HL-60/S4 treated with retinoic acid at 250 ng/mL for 4 days and 3 days (cell line): ENCODE data around the gene C22orf42.
"Not testable (repeated sequence)": the region's sequence is repeated elsewhere in the genome, so short reads cannot be mapped to it uniquely, and the experiment has no call there.

Experiments used
- in situ Hi-C: fragments of 300-500 bp; cut with MboI; formaldehyde crosslinking; loops from 2 replicates; pipeline ENCODE4 v1.7.0; 2022; ENCODE audit warnings: low sequenced_read_pairs

C22orf42 gene

DNA sequence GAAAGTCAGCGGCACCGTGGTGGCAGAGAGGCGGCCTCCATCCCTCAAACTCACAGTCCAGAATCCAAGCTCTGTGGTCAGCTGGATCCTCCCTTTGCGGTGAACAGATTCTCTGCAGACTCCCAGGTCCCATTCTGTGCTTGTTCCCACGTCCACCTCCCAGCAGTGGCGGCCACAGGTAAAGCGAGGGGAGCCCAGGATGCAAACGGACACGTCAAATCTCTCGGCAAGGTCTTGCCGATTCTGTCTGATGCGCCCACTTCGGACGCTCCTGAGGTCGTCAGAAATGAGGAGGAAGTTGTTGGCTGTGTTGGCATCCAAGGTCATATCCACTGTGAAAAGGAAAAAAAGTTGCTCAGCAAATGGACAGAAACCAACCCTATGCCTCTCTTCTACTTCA is 31.9 kb upstream of the C22orf42 start:
- in situ Hi-C loops = not testable (repeated sequence)

DNA sequence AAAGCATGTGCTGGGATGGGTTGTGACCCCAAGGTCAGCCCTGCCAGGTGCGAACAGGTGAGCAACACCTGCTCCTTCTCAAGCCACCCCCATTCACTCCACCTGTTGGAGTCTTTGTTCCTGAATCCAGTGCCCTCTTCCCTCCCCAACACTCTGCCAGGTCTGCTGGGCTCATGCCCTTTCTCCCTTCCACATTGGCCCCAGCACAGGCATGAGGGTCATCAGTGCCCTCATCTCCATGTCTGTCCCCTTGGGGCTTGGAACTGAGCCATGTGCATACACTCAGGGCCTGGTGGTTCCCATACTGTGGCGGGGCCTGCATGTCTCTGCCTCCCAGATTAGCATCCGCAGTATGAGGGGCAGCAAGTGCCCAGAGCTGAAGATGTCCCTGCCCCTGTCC is 26.7 kb upstream of the C22orf42 start:
- in situ Hi-C loops = no loop called here

DNA sequence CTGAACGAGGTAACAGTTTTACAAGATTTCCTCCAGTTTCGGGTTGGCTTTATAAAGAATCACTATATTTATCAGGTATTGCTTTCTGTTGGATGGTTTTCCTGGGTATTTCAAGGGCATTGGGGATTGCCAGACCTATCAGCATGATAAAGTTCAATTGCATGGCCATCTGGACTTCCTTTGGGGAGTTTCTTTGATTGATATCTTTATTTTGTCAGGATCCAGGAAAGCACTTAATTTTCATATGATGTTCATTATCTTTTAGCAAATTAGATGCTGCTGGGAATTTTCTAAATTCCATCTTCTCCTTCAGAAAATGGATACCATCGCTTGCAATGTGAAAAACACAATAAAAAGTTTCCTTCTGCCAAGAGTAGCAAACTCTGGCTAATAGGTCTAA is 24.5 kb upstream of the C22orf42 start:
- in situ Hi-C loops = no loop called here

DNA sequence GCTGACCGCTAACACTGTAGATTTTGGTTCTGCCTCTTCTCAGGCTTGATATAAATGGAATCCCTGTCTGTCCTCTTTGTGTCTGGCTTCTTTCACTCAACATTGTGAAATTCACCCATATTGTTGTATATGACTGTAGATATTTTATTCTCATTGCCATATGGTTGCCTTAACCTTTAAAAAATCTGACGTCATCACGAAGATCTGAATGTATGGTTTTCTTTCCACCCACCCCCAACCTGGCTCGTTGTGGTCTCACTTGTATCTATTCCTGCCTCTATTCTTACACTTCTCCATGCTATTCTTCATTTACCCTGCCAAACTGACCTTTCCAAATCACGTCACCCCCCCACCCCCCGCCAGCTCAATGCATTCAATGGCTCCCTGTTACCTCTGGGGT is 21.9 kb upstream of the C22orf42 start:
- in situ Hi-C loops = no loop called here

DNA sequence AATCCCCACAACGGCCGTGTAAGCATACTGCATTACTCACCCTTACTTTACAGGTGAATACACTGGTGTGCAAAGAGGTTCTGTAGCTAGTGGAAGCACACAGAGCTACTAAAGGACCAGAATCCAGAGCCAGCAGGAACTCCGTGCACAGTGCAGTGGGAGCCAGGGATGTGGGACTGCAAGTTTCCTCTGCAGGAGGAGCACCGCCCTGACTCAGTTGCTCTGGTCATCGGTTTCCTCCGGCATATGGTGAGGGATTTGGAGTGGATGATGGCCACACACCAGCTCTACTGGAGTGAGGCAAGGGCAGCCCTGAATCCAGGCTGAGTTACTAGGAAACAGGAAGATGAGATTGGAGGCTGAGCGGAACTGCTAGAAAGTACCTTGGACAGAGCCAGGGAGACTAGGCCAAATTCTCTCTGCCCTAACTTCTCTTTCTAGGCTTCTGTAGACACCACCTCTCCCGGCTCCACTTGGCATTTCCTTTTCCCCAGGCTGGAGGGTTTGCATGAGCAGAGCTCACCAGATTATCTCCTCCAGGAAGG is 18.2 kb upstream of the C22orf42 start:
- in situ Hi-C loops = no loop called here

DNA sequence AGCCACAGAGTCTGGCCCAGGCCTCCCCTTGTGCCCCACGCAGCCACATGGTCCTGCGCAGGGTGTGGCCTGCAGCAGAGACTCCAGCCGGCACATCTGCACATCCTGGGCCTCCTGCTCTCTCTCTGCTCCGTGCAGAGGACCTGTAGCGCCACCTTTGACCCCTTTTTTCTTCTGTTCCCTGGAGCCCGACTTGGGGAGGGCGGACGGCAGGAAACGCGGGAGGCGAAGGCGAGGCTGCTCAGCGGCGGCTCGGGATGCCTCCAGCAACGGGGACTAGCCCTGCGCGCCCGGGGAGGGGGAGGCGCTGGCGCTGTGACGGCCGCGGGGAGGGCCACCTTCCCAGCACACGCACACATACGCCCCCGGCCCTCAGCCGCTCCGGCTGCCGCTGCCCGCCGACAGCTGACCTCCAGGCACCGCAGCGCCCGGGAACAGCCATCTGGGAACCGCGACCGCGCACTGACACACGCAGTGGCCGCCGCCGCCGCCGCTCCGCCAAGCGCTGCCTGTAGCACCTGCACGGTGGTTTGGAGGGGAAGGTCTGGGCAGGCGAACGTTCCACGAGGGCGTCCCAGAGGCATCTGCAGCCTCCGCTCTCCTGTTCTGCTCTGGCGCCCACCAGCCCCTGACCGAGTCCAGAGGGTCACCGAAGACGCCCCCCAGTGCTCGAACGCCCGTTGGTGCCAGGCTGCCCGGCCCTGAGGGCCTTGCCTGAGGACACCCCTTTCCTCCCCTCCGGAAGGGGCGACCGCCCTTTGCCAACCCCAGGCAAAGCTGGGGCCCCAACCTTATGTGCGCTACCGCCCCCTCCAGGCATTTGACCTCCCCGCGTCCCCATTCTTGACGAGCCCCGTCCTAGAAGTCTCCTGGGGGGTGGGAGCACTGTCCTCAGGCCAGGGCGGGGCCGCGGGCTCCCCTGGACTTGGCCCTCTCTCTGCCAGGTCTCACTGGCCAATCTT is 16.9 kb upstream of the C22orf42 start:
- in situ Hi-C loops = no loop called here

DNA sequence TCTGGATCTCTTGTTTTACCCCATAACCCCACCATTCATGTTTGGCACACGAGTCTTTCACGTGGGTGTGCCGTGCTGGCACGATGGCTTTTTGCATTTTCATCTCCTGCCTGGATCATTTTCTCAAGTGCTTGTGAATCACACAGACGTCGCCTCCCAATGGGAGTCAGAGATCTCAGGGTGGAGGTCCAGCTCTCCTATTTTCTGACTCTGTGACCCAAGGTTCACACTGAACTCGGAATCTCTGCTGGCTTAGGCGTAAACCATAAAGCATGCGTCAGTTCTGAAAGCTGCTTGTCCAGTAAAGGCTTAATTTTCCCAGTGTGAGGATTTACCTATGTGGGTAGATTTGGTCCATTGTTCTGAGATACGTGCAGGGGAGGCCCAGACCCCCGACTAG is 16.0 kb upstream of the C22orf42 start:
- in situ Hi-C loops = no loop called here

DNA sequence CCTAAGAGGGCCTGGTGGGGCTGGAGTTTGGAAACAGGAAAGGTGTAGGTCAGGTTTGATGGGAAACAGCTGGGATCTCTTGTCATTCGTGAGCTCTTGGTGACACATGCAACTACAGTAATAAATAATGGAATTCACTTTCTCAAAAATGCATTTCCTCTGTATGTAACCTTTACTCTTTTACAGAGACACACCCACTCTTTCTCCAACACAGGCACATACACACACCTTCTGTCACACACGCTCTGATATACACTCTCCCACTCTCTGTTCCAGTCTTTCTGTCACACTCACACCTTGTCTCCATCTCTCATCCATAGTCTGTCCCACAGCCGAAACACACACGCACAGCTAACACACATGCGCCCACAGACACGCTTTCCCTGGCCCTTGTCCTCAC is 6.6 kb upstream of the C22orf42 start:
- in situ Hi-C loops = no loop called here

DNA sequence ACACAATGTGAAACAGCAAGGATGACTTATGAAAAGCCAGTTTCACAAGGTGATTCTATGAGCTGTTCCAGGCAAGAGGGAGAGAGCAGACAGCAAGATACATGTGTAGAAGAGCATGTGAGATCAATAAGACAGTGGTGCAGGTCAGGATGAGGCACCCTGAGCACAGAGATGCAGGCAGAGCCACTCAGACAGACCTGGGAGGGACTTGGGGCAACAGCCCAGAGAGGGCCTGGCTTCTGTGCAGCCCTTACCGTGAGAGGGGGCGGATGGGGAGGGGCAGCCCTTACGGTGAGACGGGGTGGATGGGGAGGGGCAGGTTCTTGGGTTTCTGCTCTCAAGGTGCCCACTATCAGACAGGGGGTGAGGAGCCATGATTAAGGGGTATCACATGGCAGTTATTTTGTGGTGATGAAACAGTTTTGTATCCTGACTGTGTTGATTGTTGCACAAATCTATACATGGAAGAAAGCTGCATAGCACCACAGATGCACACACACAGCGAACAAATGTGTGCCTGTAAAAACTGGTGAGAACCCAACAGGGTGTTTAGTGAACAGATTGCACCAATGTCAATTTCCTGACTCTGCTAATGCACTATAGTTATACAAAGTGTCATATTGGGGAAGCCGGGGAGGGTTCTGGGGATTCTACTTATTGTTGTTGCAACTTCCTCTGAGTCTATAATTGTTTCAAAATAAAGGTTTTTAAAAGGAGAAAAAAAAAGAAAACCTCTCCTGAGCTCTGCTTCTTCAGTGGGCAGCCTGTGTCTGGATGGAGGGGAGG is 5.2 kb upstream of the C22orf42 start:
- in situ Hi-C loops = no loop called here

DNA sequence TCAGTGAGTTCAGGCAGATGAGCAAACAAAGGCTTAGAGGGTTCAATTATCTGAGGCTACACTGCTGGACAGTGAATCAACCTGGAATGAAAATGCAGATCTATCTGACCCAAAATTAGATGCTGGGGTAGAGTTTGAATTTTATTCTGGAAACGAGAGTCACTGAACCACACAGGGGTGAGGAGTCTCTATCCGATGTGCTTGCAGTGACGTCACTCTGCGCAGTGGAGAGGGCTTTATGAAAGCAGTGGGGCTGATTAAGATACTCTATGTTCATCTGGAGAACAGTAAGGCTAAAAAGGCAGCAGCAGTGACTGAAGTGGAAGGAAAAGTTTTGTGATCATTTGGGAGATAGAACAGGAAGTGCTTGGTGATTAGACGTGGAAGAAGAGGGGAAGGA is 1.3 kb upstream of the C22orf42 start:
- in situ Hi-C loops = not testable (repeated sequence)

DNA sequence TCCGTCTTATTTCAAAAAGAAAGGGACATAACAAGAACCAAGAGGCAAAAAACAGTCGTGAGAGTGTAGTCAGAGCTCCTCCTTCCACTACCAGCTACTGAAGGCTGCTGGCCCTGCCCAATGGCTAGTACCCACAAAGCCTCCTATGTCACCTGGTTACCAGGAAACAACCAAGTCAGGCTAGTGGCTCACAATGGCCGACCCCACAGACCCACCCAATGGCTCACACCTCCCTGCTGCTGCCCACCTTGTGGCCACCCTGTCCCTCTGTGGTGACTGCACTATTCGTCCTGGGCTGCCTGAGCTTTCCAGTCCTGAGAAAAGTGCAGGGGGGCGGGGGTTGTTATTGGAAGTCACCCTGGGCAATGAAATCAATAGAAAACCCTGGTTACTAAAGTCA is 1.5 kb downstream of the C22orf42 start:
- in situ Hi-C loops = not testable (repeated sequence)

DNA sequence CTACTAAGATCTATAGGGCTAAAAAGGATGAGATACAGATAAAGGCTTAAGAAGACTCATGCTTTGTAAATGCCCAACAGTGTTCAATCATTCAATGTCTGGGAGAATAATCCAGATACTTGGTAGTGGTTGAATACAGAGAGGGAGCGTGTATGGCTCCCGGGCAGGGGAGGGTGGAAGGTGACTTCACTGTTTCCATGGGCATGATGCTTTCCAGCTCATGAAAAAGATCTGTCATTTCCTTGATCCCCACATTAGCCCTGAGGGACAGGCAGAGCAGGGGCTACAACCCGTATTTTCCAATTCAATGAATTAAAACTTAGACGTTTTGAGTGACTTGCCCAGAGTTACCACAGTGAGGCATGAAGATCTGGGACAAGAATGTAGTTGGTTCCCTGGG is 4.4 kb downstream of the C22orf42 start:
- in situ Hi-C loops = not testable (repeated sequence)

DNA sequence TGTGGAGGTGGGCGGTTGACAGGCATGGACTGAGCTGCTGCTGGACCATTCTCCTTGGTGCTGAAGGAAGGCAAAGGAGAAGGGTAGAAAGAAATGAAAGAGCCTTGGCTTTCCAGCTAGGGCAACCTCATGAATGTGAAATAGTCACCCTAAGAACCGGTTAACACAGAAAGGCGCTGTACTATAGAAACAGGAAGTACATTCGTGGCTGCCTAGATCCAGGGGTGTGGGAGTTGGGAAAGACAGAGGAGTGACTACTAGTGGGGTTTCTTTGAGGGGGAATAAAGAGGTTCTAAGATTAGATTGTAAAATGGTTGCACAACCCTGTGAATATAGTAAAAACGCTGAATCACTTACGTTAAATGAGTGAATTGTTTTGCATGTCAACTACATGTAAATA is 7.5 kb downstream of the C22orf42 start:
- in situ Hi-C loops = not testable (repeated sequence)

DNA sequence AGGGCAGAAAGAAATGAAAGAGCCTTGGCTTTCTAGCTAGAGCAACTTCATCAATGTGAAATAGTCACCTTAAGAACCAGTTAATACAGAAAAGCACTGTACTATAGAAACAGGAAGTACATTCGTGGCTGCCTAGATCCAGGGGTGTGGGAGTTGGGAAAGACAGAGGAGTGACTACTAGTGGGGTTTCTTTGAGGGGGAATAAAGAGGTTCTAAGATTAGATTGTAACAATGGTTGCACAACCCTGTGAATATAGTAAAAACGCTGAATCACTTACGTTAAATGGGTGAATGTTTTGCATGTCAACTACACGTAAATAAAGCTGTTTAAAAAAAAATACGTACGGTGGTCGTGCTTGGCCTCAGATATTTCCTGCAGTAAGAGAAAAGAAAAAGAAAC is 8.5 kb downstream of the C22orf42 start:
- in situ Hi-C loops = not testable (repeated sequence)

DNA sequence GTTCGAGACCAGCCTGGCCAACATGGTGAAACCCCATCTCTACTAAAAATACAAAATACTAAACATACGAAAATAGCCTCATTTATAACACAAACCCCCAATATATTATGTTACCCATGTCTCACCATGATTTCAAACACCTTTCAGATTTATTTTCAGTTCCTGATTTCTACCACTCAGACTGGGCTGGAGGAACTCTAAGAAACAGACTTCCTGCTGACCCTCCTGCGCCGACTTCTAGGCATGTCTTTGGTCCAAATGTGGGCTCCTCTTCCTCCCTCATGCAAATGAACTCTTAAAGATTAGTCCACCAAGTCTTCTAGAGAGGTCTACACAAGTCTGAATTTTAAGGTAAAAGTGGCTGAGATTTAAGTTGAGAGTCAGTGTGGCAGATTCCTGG is 10.7 kb downstream of the C22orf42 start:
- in situ Hi-C loops = loop anchor here (25.0 kb wide), 1 partner anchor 114 kb away; the partner anchor contains the start of gene SLC5A4

DNA sequence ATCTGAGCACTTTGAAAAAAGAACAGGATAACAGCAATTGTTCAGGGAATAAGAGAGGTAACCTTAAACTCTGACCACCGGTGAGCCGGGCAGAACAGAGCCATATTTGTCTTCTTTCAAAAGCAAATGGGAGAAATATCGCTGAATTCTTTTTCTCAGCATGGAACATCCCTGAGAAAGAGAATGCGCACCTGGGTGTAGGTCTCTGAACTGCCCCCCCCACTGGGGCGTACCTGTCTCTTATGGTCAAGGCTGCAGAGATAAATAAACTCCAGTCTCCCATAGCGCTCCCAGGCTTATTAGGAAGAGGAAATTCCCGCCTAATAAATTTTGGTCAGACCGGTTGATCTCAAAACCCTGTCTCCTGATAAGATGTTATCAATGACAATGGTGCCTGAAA is 12.0 kb downstream of the C22orf42 start:
- in situ Hi-C loops = loop anchor here (25.0 kb wide), 1 partner anchor 115 kb away; the partner anchor contains the start of gene SLC5A4

DNA sequence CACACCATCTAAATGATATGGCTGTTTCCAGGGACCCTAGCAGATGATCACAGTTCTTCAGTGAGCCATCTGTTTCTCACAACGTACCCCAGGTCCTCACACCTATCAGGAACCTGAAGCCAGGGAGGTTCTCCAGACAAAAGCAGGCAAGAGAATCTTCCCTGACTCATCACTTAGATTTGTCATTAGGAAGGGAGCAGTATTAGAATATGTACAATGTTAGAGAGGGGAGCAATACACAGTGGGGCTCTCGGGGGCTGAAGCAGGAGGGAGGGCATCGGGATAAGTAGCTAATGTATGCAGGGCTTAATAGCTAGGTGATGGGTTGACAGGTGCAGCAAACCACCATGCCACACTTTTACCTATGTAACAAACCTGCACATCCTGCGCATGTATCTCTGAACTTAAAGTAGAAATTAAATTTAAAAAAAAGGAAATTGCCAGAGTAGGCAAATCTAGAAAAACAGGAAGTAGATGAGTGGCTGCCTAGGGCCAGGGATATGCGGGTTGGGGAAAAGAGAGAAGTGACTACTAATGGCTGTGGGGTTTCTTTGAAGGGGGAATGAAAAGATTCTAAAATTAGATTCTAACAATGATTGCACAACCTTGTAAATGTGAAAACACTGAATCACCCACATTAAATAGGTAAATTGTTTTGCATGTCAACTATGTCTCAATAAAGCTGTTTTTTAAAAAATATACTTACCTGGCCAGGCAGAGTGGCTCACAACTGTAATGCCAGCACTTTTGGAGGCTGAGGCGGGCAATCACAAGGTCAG is 14.4 kb downstream of the C22orf42 start:
- in situ Hi-C loops = loop anchor here (25.0 kb wide), 1 partner anchor 118 kb away; the partner anchor contains the start of gene SLC5A4

DNA sequence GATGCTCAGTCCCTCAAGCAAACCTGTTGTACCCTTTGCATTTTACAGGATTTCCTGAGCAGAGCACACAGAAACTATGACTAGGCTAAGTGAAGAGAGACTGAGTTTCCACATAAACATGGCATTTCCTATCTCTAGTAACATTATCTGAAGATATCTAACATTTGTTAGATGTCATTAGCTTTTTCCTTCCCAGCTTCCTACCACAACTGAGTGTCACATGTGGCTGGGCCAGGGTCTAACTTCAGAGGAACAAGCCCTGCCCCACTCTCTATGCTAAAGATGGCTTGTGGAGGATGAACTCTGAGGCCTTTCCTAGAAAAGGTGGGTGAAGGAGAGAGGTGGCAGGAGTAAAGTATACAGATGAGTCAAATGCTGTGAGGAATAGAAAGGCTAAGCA is 16.5 kb downstream of the C22orf42 start:
- in situ Hi-C loops = loop anchor here (25.0 kb wide), 1 partner anchor 120 kb away; the partner anchor contains the start of gene SLC5A4

DNA sequence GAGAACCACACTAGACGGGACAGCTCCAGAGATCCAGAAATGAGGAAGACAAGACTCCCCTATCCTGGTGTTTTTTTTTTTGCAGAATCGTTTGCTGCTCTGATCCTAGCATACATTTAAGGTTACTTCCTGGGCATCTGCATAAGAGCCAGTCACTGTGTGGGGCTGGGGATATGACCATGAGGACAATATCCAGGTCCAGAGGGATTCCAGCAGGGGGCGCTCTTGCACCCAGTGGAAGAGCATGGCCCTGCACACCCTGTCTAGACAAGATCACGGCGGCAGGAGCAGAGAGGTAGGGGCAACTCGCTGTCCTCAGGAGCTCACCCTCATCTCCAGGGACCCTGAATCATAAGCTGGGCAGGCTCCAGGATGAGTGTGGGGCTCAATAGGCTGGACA is 18.4 kb downstream of the C22orf42 start:
- in situ Hi-C loops = loop anchor here (25.0 kb wide), 1 partner anchor 122 kb away; the partner anchor contains the start of gene SLC5A4

DNA sequence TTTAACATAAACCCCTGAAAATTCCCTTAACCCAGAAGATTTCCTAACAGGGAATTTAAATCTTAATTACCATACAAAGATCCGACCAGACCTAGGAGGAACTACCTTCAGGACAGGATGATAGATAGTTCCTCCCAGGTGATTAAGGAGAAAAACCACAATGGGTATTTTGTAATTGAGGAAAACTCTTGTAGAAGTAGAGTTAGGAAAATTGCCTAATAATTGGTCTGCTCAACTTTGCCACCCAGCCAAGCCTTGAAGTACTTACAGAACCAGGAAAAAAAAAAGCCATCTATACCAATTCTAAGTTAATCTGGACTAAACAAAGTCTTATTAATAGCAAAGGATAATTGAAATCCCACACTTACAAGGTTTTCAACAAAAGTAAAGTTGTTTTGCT is 20.5 kb downstream of the C22orf42 start:
- in situ Hi-C loops = loop anchor here (25.0 kb wide), 1 partner anchor 124 kb away; the partner anchor contains the start of gene SLC5A4
